Fibroblast of gingiva (primary cell): ENCODE results near the gene TREM1.

Experiments
- DNase-seq: peaks from one replicate; pipeline ENCODE4 v3.0.0-alpha.2; 2011; ENCODE audit warnings: low read depth

Gene TREM1

GRCh38 chr6:41286544-41287346 lies at the start of gene TREM1:
Gene TREM1 (minus strand): TSS chr6:41286682. CDS start chr6:41286655, 27 bp downstream.
- DNase-seq, result peak; percentile 60

GRCh38 chr6:41335943-41336342 lies 49.5 kb upstream of the TREM1 start:
- no peak for DNase-seq

- DNase-seq, result no peak
Observed at GRCh38 chr6:41335296-41335695, 48.8 kb upstream of the TREM1 start, which contains the start of gene NCR2. Gene NCR2 (plus strand): TSS chr6:41335608. CDS start chr6:41335877, 269 bp downstream.

GRCh38 chr6:41334482-41335040 lies 48.1 kb upstream of the TREM1 start:
- DNase-seq, result no peak

- DNase-seq, result no peak
Observed at GRCh38 chr6:41332842-41333736, 46.6 kb upstream of the TREM1 start.

GRCh38 chr6:41332241-41332640 lies 45.8 kb upstream of the TREM1 start:
- no peak for DNase-seq

- DNase-seq, result no peak
Observed at GRCh38 chr6:41331401-41332150, 45.1 kb upstream of the TREM1 start.

GRCh38 chr6:41327177-41327576 lies 40.7 kb upstream of the TREM1 start:
- no peak for DNase-seq

GRCh38 chr6:41326092-41326491 lies 39.6 kb upstream of the TREM1 start:
- no peak for DNase-seq

- no peak for DNase-seq
Observed at GRCh38 chr6:41325446-41326066, 39.1 kb upstream of the TREM1 start.

GRCh38 chr6:41321183-41321582 lies 34.7 kb upstream of the TREM1 start:
- no peak for DNase-seq

- DNase-seq, result peak; percentile 66
Observed at GRCh38 chr6:41318654-41319565, 32.4 kb upstream of the TREM1 start.

GRCh38 chr6:41318261-41318653 lies 31.8 kb upstream of the TREM1 start:
- no peak for DNase-seq

GRCh38 chr6:41315943-41316620 lies 29.6 kb upstream of the TREM1 start:
- no peak for DNase-seq

GRCh38 chr6:41315203-41315602 lies 28.7 kb upstream of the TREM1 start:
- DNase-seq, result no peak

GRCh38 chr6:41306187-41306854 lies 19.8 kb upstream of the TREM1 start:
- no peak for DNase-seq

GRCh38 chr6:41302638-41303037 lies 16.2 kb upstream of the TREM1 start:
- no peak for DNase-seq

- no peak for DNase-seq
Observed at GRCh38 chr6:41298785-41299502, 12.5 kb upstream of the TREM1 start.
